ENCODE results near the gene ZFYVE9. TPM values are rescaled to one million over a fixed set of nuclear protein-coding genes. Genes with fewer than 3 reads are reported as not detected.
A peak's percentile ranks its signal among the peaks of the same experiment; 100 is the strongest.

Gene ZFYVE9
- total and polyA plus RNA-seq, 10 of the 15 experiments (the other 5 are each of a cell fraction or from before 2014, with no cell fraction given) = 0.26 to 6.9 (median 2.3) TPM

DNA sequence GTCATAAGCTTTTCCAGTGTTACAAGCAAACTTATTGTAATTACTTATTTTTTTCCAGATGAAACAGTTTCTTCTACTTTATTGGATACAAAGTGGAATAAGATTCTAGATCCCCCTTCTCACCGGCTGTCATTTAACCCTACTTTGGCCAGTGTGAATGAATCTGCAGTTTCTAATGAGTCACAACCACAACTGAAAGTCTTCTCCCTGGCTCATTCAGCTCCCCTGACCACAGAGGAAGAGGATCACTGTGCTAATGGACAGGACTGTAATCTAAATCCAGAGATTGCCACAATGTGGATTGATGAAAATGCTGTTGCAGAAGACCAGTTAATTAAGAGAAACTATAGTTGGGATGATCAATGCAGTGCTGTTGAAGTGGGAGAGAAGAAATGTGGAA lies 95.5 kb downstream of the ZFYVE9 start:
- H3K4me2 ChIP-seq (ENCODE audit: control insufficient read depth, insufficient read depth) = no peak overlapping the region
- H3K9me3 ChIP-seq (replicated peaks; ENCODE audit: control insufficient read depth, insufficient read depth, low read length) = no peaks in the 10 kb centered on the region
- WGBS (ENCODE audit: insufficient coverage, insufficient replicate concordance, low lambda C conversion rate, missing lambda C conversion rate) = 55% methylated on average over 1 of the region's 1 CpG
- FAIRE-seq = peak; percentile 23
- H3K36me3 ChIP-seq (ENCODE audit: control insufficient read depth in 2 of 2, insufficient read depth in 2 of 2, low read length in 1 of 2) = no peaks in the 10 kb centered on the region
- TF ChIP-seq NR2C2 (IDR thresholded peaks at IDR 0.05; ENCODE audit: borderline replicate concordance, control insufficient read depth, insufficient read length, low read depth) (no peak), RUNX3 (IDR thresholded peaks at IDR 0.05; ENCODE audit: low read length) (peak; percentile 64), TBL1XR1 (IDR thresholded peaks at IDR 0.05; ENCODE audit: low read depth, low read length) (no peak), TCF3 (IDR thresholded peaks at IDR 0.05; ENCODE audit: borderline replicate concordance, insufficient read depth, low read depth, low read length) (no peak)
- TF ChIP-seq, protein P1, sequence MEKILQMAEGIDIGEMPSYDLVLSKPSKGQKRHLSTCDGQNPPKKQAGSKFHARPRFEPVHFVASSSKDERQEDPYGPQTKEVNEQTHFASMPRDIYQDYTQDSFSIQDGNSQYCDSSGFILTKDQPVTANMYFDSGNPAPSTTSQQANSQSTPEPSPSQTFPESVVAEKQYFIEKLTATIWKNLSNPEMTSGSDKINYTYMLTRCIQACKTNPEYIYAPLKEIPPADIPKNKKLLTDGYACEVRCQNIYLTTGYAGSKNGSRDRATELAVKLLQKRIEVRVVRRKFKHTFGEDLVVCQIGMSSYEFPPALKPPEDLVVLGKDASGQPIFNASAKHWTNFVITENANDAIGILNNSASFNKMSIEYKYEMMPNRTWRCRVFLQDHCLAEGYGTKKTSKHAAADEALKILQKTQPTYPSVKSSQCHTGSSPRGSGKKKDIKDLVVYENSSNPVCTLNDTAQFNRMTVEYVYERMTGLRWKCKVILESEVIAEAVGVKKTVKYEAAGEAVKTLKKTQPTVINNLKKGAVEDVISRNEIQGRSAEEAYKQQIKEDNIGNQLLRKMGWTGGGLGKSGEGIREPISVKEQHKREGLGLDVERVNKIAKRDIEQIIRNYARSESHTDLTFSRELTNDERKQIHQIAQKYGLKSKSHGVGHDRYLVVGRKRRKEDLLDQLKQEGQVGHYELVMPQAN (conservative IDR thresholded peaks at IDR 0.05) = no peak
- SMC1A ChIA-PET (ENCODE audit: uncharacterized antibody, unreplicated experiment) = no interaction called here
- no peak overlapping the region for H3K4me3 ChIP-seq
- CTCF ChIA-PET = interaction anchor here (0.5 to 0.7 kb wide), 2 partner anchors 138 to 589 kb away, joined by 3 read pairs; no protein-coding TSS in a partner anchor
- BruUV-seq (replicated peaks) = no TSS peak
- H3K4me1 ChIP-seq (ENCODE audit: control insufficient read depth, insufficient read depth, low read length) = peaks cover 23% of the 10 kb centered on the region
- no peaks in the 10 kb centered on the region for H3K27me3 ChIP-seq (replicated peaks in 1 of 2; ENCODE audit: control insufficient read depth in 2 of 2, insufficient read depth in 2 of 2, low read length in 1 of 2)
- no peak for ATAC-seq
- intact Hi-C loops (cut with micrococcal nuclease; ENCODE audit: unreplicated experiment) = no loop called here
- H3K9ac ChIP-seq (ENCODE audit: control insufficient read depth, insufficient read depth, low read length) = no peak overlapping the region
- no peak overlapping the region for H2AFZ ChIP-seq (ENCODE audit: control insufficient read depth, low read depth, low read length)
- in situ Hi-C loops (cut with MboI) = no loop called here
- no peak overlapping the region for H3K27ac ChIP-seq (ENCODE audit: control insufficient read depth, insufficient read depth)
- no peaks in the 10 kb centered on the region; the same call in 1 of the 2 replicates for H4K20me1 ChIP-seq (ENCODE audit: control insufficient read depth, insufficient read depth)
- RAD21 ChIA-PET (ENCODE audit: unreplicated experiment) = no interaction called here
- no peaks in the 10 kb centered on the region for H3K79me2 ChIP-seq (ENCODE audit: control insufficient read depth, insufficient read depth, low read length)
- no peak for DNase-seq (ENCODE audit: low read depth, low spot score)
- POLR2A ChIA-PET = interaction anchor here (0.5 kb wide), 1 partner anchor 1289 kb away, joined by 3 read pairs; no protein-coding TSS in a partner anchor

DNA sequence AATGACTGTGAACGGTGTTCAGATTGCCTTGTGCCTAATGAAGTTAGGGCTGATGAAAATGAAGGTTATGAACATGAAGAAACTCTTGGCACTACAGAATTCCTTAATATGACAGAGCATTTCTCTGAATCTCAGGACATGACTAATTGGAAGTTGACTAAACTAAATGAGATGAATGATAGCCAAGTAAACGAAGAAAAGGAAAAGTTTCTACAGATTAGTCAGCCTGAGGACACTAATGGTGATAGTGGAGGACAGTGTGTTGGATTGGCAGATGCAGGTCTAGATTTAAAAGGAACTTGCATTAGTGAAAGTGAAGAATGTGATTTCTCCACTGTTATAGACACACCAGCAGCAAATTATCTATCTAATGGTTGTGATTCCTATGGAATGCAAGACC lies 96.6 kb downstream of the ZFYVE9 start:
- Histone ChIP-seq H3K79me2 (ENCODE audit: control insufficient read depth, insufficient read depth, low read length) (no peaks in the 10 kb centered on the region), H2AFZ (ENCODE audit: control insufficient read depth, low read depth, low read length) (no peak overlapping the region), H3K27me3 (replicated peaks in 1 of 2; ENCODE audit: control insufficient read depth in 2 of 2, insufficient read depth in 2 of 2, low read length in 1 of 2) (no peaks in the 10 kb centered on the region), H3K9ac (ENCODE audit: control insufficient read depth, insufficient read depth, low read length) (no peak overlapping the region), H4K20me1 (ENCODE audit: control insufficient read depth, insufficient read depth) (no peaks in the 10 kb centered on the region; the same call in 1 of the 2 replicates), H3K4me2 (ENCODE audit: control insufficient read depth, insufficient read depth) (peak overlapping the region; percentile 13; the same call in 1 of the 2 replicates), H3K36me3 (ENCODE audit: control insufficient read depth in 2 of 2, insufficient read depth in 2 of 2, low read length in 1 of 2) (no peaks in the 10 kb centered on the region), H3K9me3 (replicated peaks; ENCODE audit: control insufficient read depth, insufficient read depth, low read length) (no peaks in the 10 kb centered on the region), H3K4me1 (ENCODE audit: control insufficient read depth, insufficient read depth, low read length) (peaks cover 23% of the 10 kb centered on the region), H3K27ac (ENCODE audit: control insufficient read depth, insufficient read depth) (no peak overlapping the region), H3K4me3 (no peak overlapping the region)
- RAD21 ChIA-PET (ENCODE audit: unreplicated experiment) = no interaction called here
- TF ChIP-seq ZZZ3 (IDR thresholded peaks at IDR 0.05; ENCODE audit: control insufficient read depth, insufficient read length, low read depth) (no peak), KLF5 (IDR thresholded peaks at IDR 0.05; ENCODE audit: partially characterized antibody) (no peak), TCF3 (IDR thresholded peaks at IDR 0.05; ENCODE audit: borderline replicate concordance, insufficient read depth, low read depth, low read length) (no peak), IKZF2 (IDR thresholded peaks at IDR 0.05) (no peak)
- TF ChIP-seq, protein P2, sequence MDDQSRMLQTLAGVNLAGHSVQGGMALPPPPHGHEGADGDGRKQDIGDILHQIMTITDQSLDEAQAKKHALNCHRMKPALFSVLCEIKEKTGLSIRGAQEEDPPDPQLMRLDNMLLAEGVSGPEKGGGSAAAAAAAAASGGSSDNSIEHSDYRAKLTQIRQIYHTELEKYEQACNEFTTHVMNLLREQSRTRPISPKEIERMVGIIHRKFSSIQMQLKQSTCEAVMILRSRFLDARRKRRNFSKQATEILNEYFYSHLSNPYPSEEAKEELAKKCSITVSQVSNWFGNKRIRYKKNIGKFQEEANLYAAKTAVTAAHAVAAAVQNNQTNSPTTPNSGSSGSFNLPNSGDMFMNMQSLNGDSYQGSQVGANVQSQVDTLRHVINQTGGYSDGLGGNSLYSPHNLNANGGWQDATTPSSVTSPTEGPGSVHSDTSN (IDR thresholded peaks at IDR 0.05; ENCODE audit: insufficient replicate concordance, low read depth, low read length) = no peak
- DNase-seq (ENCODE audit: low read depth, low spot score) (no peak), ATAC-seq (peak; percentile 32), FAIRE-seq (no peak)
- POLR2A ChIA-PET = no interaction called here
- WGBS (ENCODE audit: insufficient coverage, insufficient replicate concordance, low lambda C conversion rate, missing lambda C conversion rate) = 58% methylated on average over 2 of the region's 2 CpGs
- intact Hi-C loops (cut with micrococcal nuclease; ENCODE audit: unreplicated experiment) (no loop called here), in situ Hi-C loops (cut with MboI) (no loop called here)
- no TSS peak for BruUV-seq (replicated peaks)
- CTCF ChIA-PET = no interaction called here
- SMC1A ChIA-PET (ENCODE audit: uncharacterized antibody, unreplicated experiment) = no interaction called here

Data from GM12878 (cell line).